ENCODE results near the gene CHST15.

Gene CHST15

GRCh38 chr10:124087672-124088634 lies 5.4 kb downstream of the CHST15 start:
- Histone ChIP-seq H3K4me3 (ENCODE audit: low read depth, low read length) (no peak overlapping the region), H3K36me3 (ENCODE audit: control insufficient read depth, insufficient read depth, low read length) (no peaks in the 10 kb centered on the region), H3K27me3 (ENCODE audit: control insufficient read depth, insufficient read depth, low read length) (peaks cover 24% of the 10 kb centered on the region), H3K4me1 (ENCODE audit: control insufficient read depth, insufficient read depth, low read length) (peaks cover 14% of the 10 kb centered on the region), H3K27ac (ENCODE audit: low read depth, low read length) (no peak overlapping the region), H3K9ac (ENCODE audit: low read length) (no peak overlapping the region), H3K9me3 (ENCODE audit: control insufficient read depth, insufficient read depth, low read depth, low read length) (no peaks in the 10 kb centered on the region)

- no peaks in the 10 kb centered on the region for H3K36me3 ChIP-seq (ENCODE audit: control insufficient read depth, insufficient read depth, low read length)
- no peak overlapping the region for H3K4me3 ChIP-seq (ENCODE audit: low read depth, low read length)
- H3K9ac ChIP-seq (ENCODE audit: low read length): no peak overlapping the region
- peaks cover 14% of the 10 kb centered on the region for H3K4me1 ChIP-seq (ENCODE audit: control insufficient read depth, insufficient read depth, low read length)
- H3K9me3 ChIP-seq (ENCODE audit: control insufficient read depth, insufficient read depth, low read depth, low read length): no peaks in the 10 kb centered on the region
- H3K27ac ChIP-seq (ENCODE audit: low read depth, low read length): no peak overlapping the region
- H3K27me3 ChIP-seq (ENCODE audit: control insufficient read depth, insufficient read depth, low read length): peaks cover 23% of the 10 kb centered on the region
Measured at GRCh38 chr10:124086787-124087671, 6.4 kb downstream of the CHST15 start.

- H3K9ac ChIP-seq (ENCODE audit: low read length): no peak overlapping the region
- H3K27me3 ChIP-seq (ENCODE audit: control insufficient read depth, insufficient read depth, low read length): peaks cover 14% of the 10 kb centered on the region
- no peaks in the 10 kb centered on the region for H3K36me3 ChIP-seq (ENCODE audit: control insufficient read depth, insufficient read depth, low read length)
- H3K4me1 ChIP-seq (ENCODE audit: control insufficient read depth, insufficient read depth, low read length): peaks cover 11% of the 10 kb centered on the region
- H3K4me3 ChIP-seq (ENCODE audit: low read depth, low read length): no peak overlapping the region
- no peak overlapping the region for H3K27ac ChIP-seq (ENCODE audit: low read depth, low read length)
- no peaks in the 10 kb centered on the region for H3K9me3 ChIP-seq (ENCODE audit: control insufficient read depth, insufficient read depth, low read depth, low read length)
Measured at GRCh38 chr10:124086097-124086710, 7.2 kb downstream of the CHST15 start.

GRCh38 chr10:124085680-124086079 lies 7.7 kb downstream of the CHST15 start:
- Histone ChIP-seq H3K4me1 (ENCODE audit: control insufficient read depth, insufficient read depth, low read length) (peaks cover 5% of the 10 kb centered on the region; the same call in 1 of the 2 replicates), H3K36me3 (ENCODE audit: control insufficient read depth, insufficient read depth, low read length) (no peaks in the 10 kb centered on the region), H3K27ac (ENCODE audit: low read depth, low read length) (no peak overlapping the region), H3K9me3 (ENCODE audit: control insufficient read depth, insufficient read depth, low read depth, low read length) (no peaks in the 10 kb centered on the region), H3K4me3 (ENCODE audit: low read depth, low read length) (no peak overlapping the region), H3K9ac (ENCODE audit: low read length) (no peak overlapping the region), H3K27me3 (ENCODE audit: control insufficient read depth, insufficient read depth, low read length) (peaks cover 9% of the 10 kb centered on the region)

GRCh38 chr10:124084708-124085107 lies 8.7 kb downstream of the CHST15 start:
- Histone ChIP-seq H3K9ac (ENCODE audit: low read length) (no peak overlapping the region), H3K4me3 (ENCODE audit: low read depth, low read length) (no peak overlapping the region), H3K9me3 (ENCODE audit: control insufficient read depth, insufficient read depth, low read depth, low read length) (no peaks in the 10 kb centered on the region), H3K27me3 (ENCODE audit: control insufficient read depth, insufficient read depth, low read length) (no peaks in the 10 kb centered on the region), H3K36me3 (ENCODE audit: control insufficient read depth, insufficient read depth, low read length) (no peaks in the 10 kb centered on the region), H3K27ac (ENCODE audit: low read depth, low read length) (no peak overlapping the region), H3K4me1 (ENCODE audit: control insufficient read depth, insufficient read depth, low read length) (peaks cover 7% of the 10 kb centered on the region; the same call in 1 of the 2 replicates)

GRCh38 chr10:124083740-124084397 lies 9.5 kb downstream of the CHST15 start:
- Histone ChIP-seq H3K36me3 (ENCODE audit: control insufficient read depth, insufficient read depth, low read length) (no peaks in the 10 kb centered on the region), H3K9ac (ENCODE audit: low read length) (no peak overlapping the region), H3K4me3 (ENCODE audit: low read depth, low read length) (no peak overlapping the region), H3K9me3 (ENCODE audit: control insufficient read depth, insufficient read depth, low read depth, low read length) (no peaks in the 10 kb centered on the region), H3K27ac (ENCODE audit: low read depth, low read length) (no peak overlapping the region), H3K27me3 (ENCODE audit: control insufficient read depth, insufficient read depth, low read length) (no peaks in the 10 kb centered on the region), H3K4me1 (ENCODE audit: control insufficient read depth, insufficient read depth, low read length) (peaks cover 7% of the 10 kb centered on the region; the same call in 1 of the 2 replicates)

GRCh38 chr10:124083047-124083739 lies 10.2 kb downstream of the CHST15 start:
- H3K4me1 ChIP-seq (ENCODE audit: control insufficient read depth, insufficient read depth, low read length): peaks cover 4% of the 10 kb centered on the region; the same call in 1 of the 2 replicates
- no peak overlapping the region for H3K4me3 ChIP-seq (ENCODE audit: low read depth, low read length)
- H3K9ac ChIP-seq (ENCODE audit: low read length): no peak overlapping the region
- no peaks in the 10 kb centered on the region for H3K36me3 ChIP-seq (ENCODE audit: control insufficient read depth, insufficient read depth, low read length)
- H3K27me3 ChIP-seq (ENCODE audit: control insufficient read depth, insufficient read depth, low read length): no peaks in the 10 kb centered on the region
- H3K27ac ChIP-seq (ENCODE audit: low read depth, low read length): no peak overlapping the region
- no peaks in the 10 kb centered on the region for H3K9me3 ChIP-seq (ENCODE audit: control insufficient read depth, insufficient read depth, low read depth, low read length)

GRCh38 chr10:124082555-124082954 lies 10.8 kb downstream of the CHST15 start:
- Histone ChIP-seq H3K27me3 (ENCODE audit: control insufficient read depth, insufficient read depth, low read length) (no peaks in the 10 kb centered on the region), H3K9ac (ENCODE audit: low read length) (no peak overlapping the region), H3K27ac (ENCODE audit: low read depth, low read length) (no peak overlapping the region), H3K4me3 (ENCODE audit: low read depth, low read length) (no peak overlapping the region), H3K9me3 (ENCODE audit: control insufficient read depth, insufficient read depth, low read depth, low read length) (no peaks in the 10 kb centered on the region), H3K4me1 (ENCODE audit: control insufficient read depth, insufficient read depth, low read length) (peaks cover 9% of the 10 kb centered on the region; the same call in 1 of the 2 replicates), H3K36me3 (ENCODE audit: control insufficient read depth, insufficient read depth, low read length) (no peaks in the 10 kb centered on the region)

- Histone ChIP-seq H3K4me3 (ENCODE audit: low read depth, low read length) (no peak overlapping the region), H3K27me3 (ENCODE audit: control insufficient read depth, insufficient read depth, low read length) (no peaks in the 10 kb centered on the region), H3K9me3 (ENCODE audit: control insufficient read depth, insufficient read depth, low read depth, low read length) (no peaks in the 10 kb centered on the region), H3K4me1 (ENCODE audit: control insufficient read depth, insufficient read depth, low read length) (peaks cover 14% of the 10 kb centered on the region; the same call in 1 of the 2 replicates), H3K36me3 (ENCODE audit: control insufficient read depth, insufficient read depth, low read length) (no peaks in the 10 kb centered on the region), H3K27ac (ENCODE audit: low read depth, low read length) (no peak overlapping the region), H3K9ac (ENCODE audit: low read length) (no peak overlapping the region)
Measured at GRCh38 chr10:124081547-124082140, 11.8 kb downstream of the CHST15 start.

Data from HUES6 (cell line).